SK-N-SH (cell line): ENCODE data around the gene CALN1. TPM values are rescaled to one million over a fixed set of nuclear protein-coding genes. Genes with fewer than 3 reads are reported as not detected.

ENCODE experiments used
- CTCF ChIA-PET: fragments of 300-600, 350-600 bp; formaldehyde crosslinking; extraction: SDS; loops from one replicate; lab custom pipeline; 2021; lab: Yijun Ruan, JAX
- POLR2A ChIA-PET: fragments of 350-600 bp; sonication (Branson Sonifier 250); formaldehyde crosslinking; extraction: SDS; loops from one replicate; lab custom pipeline; 2020; ENCODE audit warnings: antibody characterized with exemption, inconsistent platforms; lab: Yijun Ruan, JAX
- DNase-seq: peaks from one replicate; pipeline ENCODE4 v3.0.0; 2012
- H2AFZ ChIP-seq: fragments of 200-600 bp; sonication (generic); 2 replicates; pipeline ENCODE4 v1.8.1; 2016; ENCODE audit warnings: antibody characterized with exemption, mild to moderate bottlenecking, low read depth
- H3F3A ChIP-seq: fragments of 200-600 bp; sonication (generic); replicated peaks from 2 replicates; pipeline ENCODE3; 2016; ENCODE audit warnings: antibody characterized with exemption, mild to moderate bottlenecking; ENCODE audit not compliant: insufficient read depth
- H3K27ac ChIP-seq, 2 experiments: fragments of 200-500 bp in 1 of 2; fragments of 200-600 bp in 1 of 2; sonication (Bioruptor generic) in 1 of 2; sonication (generic), shearing (Covaris generic) in 1 of 2; 2 replicates each; pipeline versions ENCODE4 v1.5.1 to v1.6.1; 2014 to 2016; ENCODE audit warnings: low read depth in 2 of 2, inconsistent platforms in 1 of 2, low read length in 1 of 2, mild to moderate bottlenecking in 1 of 2, mixed read lengths in 1 of 2
- H3K27me3 ChIP-seq: fragments of 200-600 bp; sonication (generic), shearing (Covaris generic); 2 replicates; pipeline ENCODE4 v1.6.1; 2016; ENCODE audit warnings: mixed run types; ENCODE audit not compliant: insufficient read depth
- H3K36me3 ChIP-seq, 2 experiments: fragments of 200-500 bp in 1 of 2; fragments of 200-600 bp in 1 of 2; sonication (Bioruptor generic) in 1 of 2; sonication (generic) in 1 of 2; replicated peaks in 1 of 2; 2 replicates each; pipeline versions ENCODE3 to v1.5.1; 2014 to 2016; ENCODE audit warnings: low read length in 1 of 2, mild to moderate bottlenecking in 1 of 2; ENCODE audit not compliant: insufficient read depth in 2 of 2, control insufficient read depth in 1 of 2
- H3K4me1 ChIP-seq, 2 experiments: fragments of 200-500 bp in 1 of 2; fragments of 200-600 bp in 1 of 2; sonication (Bioruptor generic) in 1 of 2; sonication (generic), shearing (Covaris generic) in 1 of 2; 2 replicates each; pipeline versions ENCODE4 v1.5.1 to v1.6.1; 2014 to 2016; ENCODE audit warnings: low read depth in 1 of 2, low read length in 1 of 2, mixed run types in 1 of 2; ENCODE audit not compliant: insufficient read depth in 2 of 2, control insufficient read depth in 1 of 2
- H3K4me2 ChIP-seq: fragments of 200-600 bp; sonication (generic), shearing (Covaris generic); 2 replicates; pipeline ENCODE4 v1.6.1; 2017; ENCODE audit warnings: mixed run types
- H3K4me3 ChIP-seq, 2 experiments: fragments of 200-500 bp in 1 of 2; fragments of 200-600 bp in 1 of 2; sonication (Bioruptor generic) in 1 of 2; sonication (generic), shearing (Covaris generic) in 1 of 2; 2 replicates each; pipeline versions ENCODE4 v1.5.1 to v1.8.1; 2014 to 2016; ENCODE audit warnings: low read depth in 2 of 2, inconsistent platforms in 1 of 2, low read length in 1 of 2, mild to moderate bottlenecking in 1 of 2, mixed read lengths in 1 of 2, moderate library complexity in 1 of 2
- H3K79me2 ChIP-seq: fragments of 200-600 bp; sonication (generic); 2 replicates; pipeline ENCODE4 v1.8.1; 2017; ENCODE audit warnings: mild to moderate bottlenecking; ENCODE audit not compliant: insufficient read depth
- H3K9ac ChIP-seq: fragments of 200-600 bp; sonication (generic); 2 replicates; pipeline ENCODE4 v1.6.1; 2017; ENCODE audit warnings: mixed run types
- H3K9me2 ChIP-seq: fragments of 200-600 bp; sonication (generic); 2 replicates; pipeline ENCODE4 v1.6.1; 2017; ENCODE audit warnings: mixed run types
- H3K9me3 ChIP-seq: fragments of 200-600 bp; sonication (generic); 2 replicates; pipeline ENCODE4 v1.6.1; 2017; ENCODE audit warnings: mixed run types, mild to moderate bottlenecking, moderate library complexity
- H4K20me1 ChIP-seq: fragments of 200-600 bp; sonication (generic); 2 replicates; pipeline ENCODE4 v1.6.1; 2017; ENCODE audit warnings: mild to moderate bottlenecking, mixed run types; ENCODE audit not compliant: insufficient read depth
- CHD2 ChIP-seq: fragments of 150-350 bp; IDR thresholded peaks from 2 replicates; pipeline ENCODE4 v1.6.1; 2018; ENCODE audit warnings: low read length; ENCODE audit not compliant: partially characterized antibody
- ELF1 ChIP-seq: IDR thresholded peaks from 2 replicates; pipeline ENCODE4 v1.4.0; 2012
- GATA2 ChIP-seq: sonication (generic); formaldehyde crosslinking; IDR thresholded peaks from 2 replicates; pipeline ENCODE4 v1.5.0; 2020; ENCODE audit warnings: mild to moderate bottlenecking, missing genetic modification reagents
- NRF1 ChIP-seq: IDR thresholded peaks from 2 replicates; pipeline ENCODE4 v1.6.1; 2012; ENCODE audit warnings: low read depth, mild to moderate bottlenecking, low read length
- PBX3 ChIP-seq: IDR thresholded peaks from 2 replicates; pipeline ENCODE4; 2012
- RCOR1 ChIP-seq: fragments of 150-350 bp; IDR thresholded peaks from 2 replicates; pipeline ENCODE4 v1.6.1; 2017; ENCODE audit warnings: antibody characterized with exemption, low read length
- RXRA ChIP-seq: IDR thresholded peaks from 2 replicates; pipeline ENCODE4 v1.4.0; 2012; ENCODE audit warnings: low read depth, mild to moderate bottlenecking, borderline replicate concordance
- SIN3A ChIP-seq: IDR thresholded peaks from 2 replicates; pipeline ENCODE4 v1.6.1; 2012; ENCODE audit warnings: low read depth, mild to moderate bottlenecking, low read length, moderate library complexity, borderline replicate concordance
- SMC3 ChIP-seq: IDR thresholded peaks from 2 replicates; pipeline ENCODE4 v1.6.1; 2012; ENCODE audit warnings: low read depth, low read length, improper control_type of control experiment
- TCF12 ChIP-seq: IDR thresholded peaks from 2 replicates; pipeline ENCODE4 v1.4.0; 2012
- YY1 ChIP-seq: IDR thresholded peaks from 2 replicates; pipeline ENCODE4 v1.4.0; 2012; ENCODE audit warnings: low read depth, mild to moderate bottlenecking
- WGBS: methylation state at CpG from one replicate; pipeline ENCODE4 v1.1.6; 2017; ENCODE audit warnings: low lambda C conversion rate; 5-methylcytosine and 5-hydroxymethylcytosine counted together
- polyA plus RNA-seq, 3 experiments: library from polyadenylated mRNA; depleted of rRNA; stranded (reverse); fragments of >200 nt; gene quantifications; 2 replicates each; pipeline ENCODE4 v1.2.3, GENCODE V29; 2012
- TF ChIP-seq, protein P1 (sequence below): IDR thresholded peaks from 2 replicates; pipeline ENCODE4 v1.4.0; 2012; ENCODE audit warnings: low read depth, borderline replicate concordance
- TF ChIP-seq, protein P2 (sequence below): fragments of 200-600 bp; sonication (generic); IDR thresholded peaks from 2 replicates; pipeline ENCODE4 v1.6.1; 2017; ENCODE audit warnings: antibody characterized with exemption, mild to moderate bottlenecking, moderate library complexity
- TF ChIP-seq, protein P3 (sequence below): IDR thresholded peaks from 2 replicates; pipeline ENCODE4 v1.4.0; 2012; ENCODE audit warnings: low read depth

Gene CALN1
- polyA plus RNA-seq, 1 of the 3 experiments (the other 2 are of a cell fraction), result not detected

DNA sequence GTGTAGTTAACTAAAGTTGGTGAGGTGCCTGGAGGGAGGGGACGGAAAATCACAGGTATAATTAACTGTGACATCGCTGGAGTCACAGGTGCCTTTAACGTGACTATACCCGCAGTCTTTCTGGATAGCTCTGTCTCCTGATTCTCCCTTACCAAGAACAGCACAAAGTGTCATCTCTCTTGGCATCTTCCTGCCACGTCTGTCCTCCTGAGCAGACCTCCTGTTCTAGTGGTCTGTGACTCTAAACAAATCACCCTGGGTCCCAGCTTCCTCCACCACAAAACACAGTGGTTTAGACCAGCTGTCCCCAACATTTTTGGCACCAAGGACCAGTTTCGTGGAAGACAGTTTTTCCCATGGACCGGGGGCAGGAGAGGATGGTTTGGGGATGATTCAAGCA, 90.5 kb downstream of the CALN1 start:
- Histone ChIP-seq H3F3A (no peaks in the 10 kb centered on the region), H3K4me1 (no peaks in the 10 kb centered on the region), H3K9ac (no peak overlapping the region), H3K4me2 (no peak overlapping the region), H3K36me3 (no peaks in the 10 kb centered on the region), H2AFZ (no peak overlapping the region), H4K20me1 (no peaks in the 10 kb centered on the region), H3K27me3 (peaks cover 23% of the 10 kb centered on the region), H3K9me2 (no peaks in the 10 kb centered on the region), H3K4me3 (no peak overlapping the region), H3K9me3 (no peaks in the 10 kb centered on the region), H3K27ac (no peak overlapping the region), H3K79me2 (no peaks in the 10 kb centered on the region)
- 6% methylated on average over 7 of the region's 7 CpGs for WGBS
- DNase-seq, result no peak
- ChIA-PET POLR2A (no interaction called here), CTCF (interaction anchor here (0.9 kb wide), 1 partner anchor 29 kb away, joined by 3 read pairs; no protein-coding TSS in a partner anchor)
- TF ChIP-seq, protein P1, sequence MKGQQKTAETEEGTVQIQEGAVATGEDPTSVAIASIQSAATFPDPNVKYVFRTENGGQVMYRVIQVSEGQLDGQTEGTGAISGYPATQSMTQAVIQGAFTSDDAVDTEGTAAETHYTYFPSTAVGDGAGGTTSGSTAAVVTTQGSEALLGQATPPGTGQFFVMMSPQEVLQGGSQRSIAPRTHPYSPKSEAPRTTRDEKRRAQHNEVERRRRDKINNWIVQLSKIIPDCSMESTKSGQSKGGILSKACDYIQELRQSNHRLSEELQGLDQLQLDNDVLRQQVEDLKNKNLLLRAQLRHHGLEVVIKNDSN, result no peak
- TF ChIP-seq PBX3 (no peak), ELF1 (no peak), YY1 (no peak)
- TF ChIP-seq, protein P2, sequence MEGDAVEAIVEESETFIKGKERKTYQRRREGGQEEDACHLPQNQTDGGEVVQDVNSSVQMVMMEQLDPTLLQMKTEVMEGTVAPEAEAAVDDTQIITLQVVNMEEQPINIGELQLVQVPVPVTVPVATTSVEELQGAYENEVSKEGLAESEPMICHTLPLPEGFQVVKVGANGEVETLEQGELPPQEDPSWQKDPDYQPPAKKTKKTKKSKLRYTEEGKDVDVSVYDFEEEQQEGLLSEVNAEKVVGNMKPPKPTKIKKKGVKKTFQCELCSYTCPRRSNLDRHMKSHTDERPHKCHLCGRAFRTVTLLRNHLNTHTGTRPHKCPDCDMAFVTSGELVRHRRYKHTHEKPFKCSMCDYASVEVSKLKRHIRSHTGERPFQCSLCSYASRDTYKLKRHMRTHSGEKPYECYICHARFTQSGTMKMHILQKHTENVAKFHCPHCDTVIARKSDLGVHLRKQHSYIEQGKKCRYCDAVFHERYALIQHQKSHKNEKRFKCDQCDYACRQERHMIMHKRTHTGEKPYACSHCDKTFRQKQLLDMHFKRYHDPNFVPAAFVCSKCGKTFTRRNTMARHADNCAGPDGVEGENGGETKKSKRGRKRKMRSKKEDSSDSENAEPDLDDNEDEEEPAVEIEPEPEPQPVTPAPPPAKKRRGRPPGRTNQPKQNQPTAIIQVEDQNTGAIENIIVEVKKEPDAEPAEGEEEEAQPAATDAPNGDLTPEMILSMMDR, result no peak

DNA sequence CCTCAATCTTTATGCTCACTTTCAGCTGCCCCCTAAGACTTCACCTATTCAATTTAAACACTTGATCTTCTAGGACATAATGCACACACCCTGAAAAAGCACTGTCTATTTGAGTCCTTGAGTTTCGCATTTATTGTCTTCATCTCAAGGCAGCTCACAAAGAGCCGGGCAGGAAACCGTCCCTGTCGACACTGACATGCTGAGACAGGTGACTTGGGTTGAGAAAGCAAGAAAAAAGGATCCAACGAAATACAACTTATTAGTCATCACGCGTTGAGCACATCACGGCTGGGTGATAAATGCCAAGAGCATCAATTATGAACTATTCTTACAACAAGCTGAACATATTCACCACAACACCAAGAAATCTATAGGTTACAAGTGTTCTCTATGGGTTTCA, 91.1 kb downstream of the CALN1 start:
- Histone ChIP-seq H3K4me3 (no peak overlapping the region), H3K27me3 (peaks cover 23% of the 10 kb centered on the region), H3K4me1 (no peaks in the 10 kb centered on the region), H3F3A (no peaks in the 10 kb centered on the region), H3K4me2 (no peak overlapping the region), H3K27ac (no peak overlapping the region), H3K9me3 (no peaks in the 10 kb centered on the region), H3K79me2 (no peaks in the 10 kb centered on the region), H3K9me2 (no peaks in the 10 kb centered on the region), H3K9ac (no peak overlapping the region), H3K36me3 (no peaks in the 10 kb centered on the region), H2AFZ (no peak overlapping the region), H4K20me1 (no peaks in the 10 kb centered on the region)
- ChIA-PET POLR2A (no interaction called here), CTCF (no interaction called here)
- no peak for DNase-seq
- 34% methylated on average over 8 of the region's 8 CpGs for WGBS
- TF ChIP-seq SIN3A (no peak), CHD2 (no peak), RXRA (no peak), NRF1 (no peak), GATA2 (no peak), PBX3 (no peak), RCOR1 (no peak), TCF12 (no peak), SMC3 (no peak)
- TF ChIP-seq, protein P3, sequence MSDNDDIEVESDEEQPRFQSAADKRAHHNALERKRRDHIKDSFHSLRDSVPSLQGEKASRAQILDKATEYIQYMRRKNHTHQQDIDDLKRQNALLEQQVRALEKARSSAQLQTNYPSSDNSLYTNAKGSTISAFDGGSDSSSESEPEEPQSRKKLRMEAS, result no peak
